ENCODE data around the gene FRAS1.
"Not testable (repeated sequence)": the region's sequence is repeated elsewhere in the genome, so short reads cannot be mapped to it uniquely, and the experiment has no call there.

Gene FRAS1

GRCh38 chr4:78525559-78525958, 468.4 kb downstream of the FRAS1 start:
- no peak for DNase-seq (ENCODE audit: low read depth, low spot score)
- H3K27ac ChIP-seq = no peak overlapping the region

GRCh38 chr4:78527103-78527502, 470.0 kb downstream of the FRAS1 start:
- H3K27ac ChIP-seq = no peak overlapping the region
- DNase-seq (ENCODE audit: low read depth, low spot score) = no peak

GRCh38 chr4:78527555-78527954, 470.4 kb downstream of the FRAS1 start:
- no peak for DNase-seq (ENCODE audit: low read depth, low spot score)
- peak overlapping the region; percentile 97 for H3K27ac ChIP-seq

GRCh38 chr4:78528327-78528726, 471.2 kb downstream of the FRAS1 start:
- peak overlapping the region; percentile 97 for H3K27ac ChIP-seq
- no peak for DNase-seq (ENCODE audit: low read depth, low spot score)

GRCh38 chr4:78529569-78530209, 472.6 kb downstream of the FRAS1 start:
- DNase-seq (ENCODE audit: low read depth, low spot score) = peak; percentile 53
- H3K27ac ChIP-seq = peak overlapping the region; percentile 97

GRCh38 chr4:78532046-78532445, 474.9 kb downstream of the FRAS1 start:
- H3K27ac ChIP-seq = peak overlapping the region; percentile 97

GRCh38 chr4:78533854-78534253, 476.7 kb downstream of the FRAS1 start:
- DNase-seq (ENCODE audit: low read depth, low spot score) = no peak
- peak overlapping the region; percentile 97 for H3K27ac ChIP-seq

More at GRCh38 chr4:78532046-78532445, 474.9 kb downstream of the FRAS1 start:
- DNase-seq (ENCODE audit: low read depth, low spot score) = no peak

GRCh38 chr4:78534286-78534955, 477.3 kb downstream of the FRAS1 start:
- H3K27ac ChIP-seq = peak overlapping the region; percentile 97
- DNase-seq (ENCODE audit: low read depth, low spot score) = peak; percentile 73

GRCh38 chr4:78542373-78542772, 485.2 kb downstream of the FRAS1 start:
- H3K27ac ChIP-seq = peak overlapping the region; percentile 86
- DNase-seq (ENCODE audit: low read depth, low spot score) = peak; percentile 50

GRCh38 chr4:78543424-78544125, 486.5 kb downstream of the FRAS1 start:
- peak overlapping the region; percentile 86 for H3K27ac ChIP-seq
- no peak for DNase-seq (ENCODE audit: low read depth, low spot score)

GRCh38 chr4:78544678-78545077, 487.6 kb downstream of the FRAS1 start:
- DNase-seq (ENCODE audit: low read depth, low spot score) = no peak
- peak overlapping the region; percentile 86 for H3K27ac ChIP-seq

- H3K27ac ChIP-seq = peak overlapping the region; percentile 86
- DNase-seq (ENCODE audit: low read depth, low spot score) = no peak
These were observed 488.4 kb downstream of the FRAS1 start for GRCh38 chr4:78545275-78546246.

- H3K27ac ChIP-seq; DNase-seq (ENCODE audit: low read depth, low spot score): not testable (repeated sequence)
These were observed 490.8 kb downstream of the FRAS1 start for GRCh38 chr4:78547899-78548298.

GRCh38 chr4:78548889-78549288, 491.8 kb downstream of the FRAS1 start:
- not testable (repeated sequence) for DNase-seq (ENCODE audit: low read depth, low spot score); H3K27ac ChIP-seq

GRCh38 chr4:78551420-78552351, 494.6 kb downstream of the FRAS1 start, which contains the start of gene ANXA3:
TSS of gene ANXA3 (plus strand) at chr4:78551770. CDS start at chr4:78554474, 2,704 bp downstream.
- peak within 1 kb of the TSS; percentile 100 for H3K27ac ChIP-seq
- no peak for DNase-seq (ENCODE audit: low read depth, low spot score)

- H3K27ac ChIP-seq = peak overlapping the region; percentile 100
- peak; percentile 49 for DNase-seq (ENCODE audit: low read depth, low spot score)
These were observed 495.4 kb downstream of the FRAS1 start for GRCh38 chr4:78552389-78553042.

- H3K27ac ChIP-seq = peak overlapping the region; percentile 100
- no peak for DNase-seq (ENCODE audit: low read depth, low spot score)
These were observed 495.9 kb downstream of the FRAS1 start for GRCh38 chr4:78553043-78553396.

- DNase-seq (ENCODE audit: low read depth, low spot score) = no peak
- H3K27ac ChIP-seq = peak overlapping the region; percentile 100
These were observed 496.5 kb downstream of the FRAS1 start for GRCh38 chr4:78553529-78554060.
